ENCODE results near the gene TLE6.

The TLE6 gene

GRCh38 chr19:3027981-3028304 is 50.6 kb downstream of the TLE6 start:
- H3F3A ChIP-seq (ENCODE audit: low read depth) = no peaks in the 10 kb centered on the region
- no peak for TF ChIP-seq EZH2phosphoT487 (IDR thresholded peaks at IDR 0.05; ENCODE audit: borderline replicate concordance)
- no peak for TF ChIP-seq CTCF (conservative IDR thresholded peaks at IDR 0.05; ENCODE audit: low read length)
- H3K9ac ChIP-seq (ENCODE audit: low read depth, low read length, poor library complexity, severe bottlenecking) = no peak overlapping the region
- H3K4me2 ChIP-seq (ENCODE audit: low read depth, low read length, poor library complexity, severe bottlenecking) = no peak overlapping the region
- H3K9me2 ChIP-seq (replicated peaks; ENCODE audit: low read depth, low read length) = no peaks in the 10 kb centered on the region
- H3K36me3 ChIP-seq (ENCODE audit: insufficient read depth, low read length) = no peaks in the 10 kb centered on the region
- peak overlapping the region; percentile 46; the same call in 1 of the 2 replicates for H2AFZ ChIP-seq (ENCODE audit: low read length)
- no peaks in the 10 kb centered on the region for H3K79me2 ChIP-seq (ENCODE audit: insufficient read depth, low read length)
- H3K27me3 ChIP-seq (ENCODE audit: insufficient read depth, low read length, poor library complexity, severe bottlenecking) = peaks cover 6% of the 10 kb centered on the region
- H3K4me3 ChIP-seq (ENCODE audit: low read length, poor library complexity, severe bottlenecking) = no peak overlapping the region
- H3K9me3 ChIP-seq (ENCODE audit: insufficient read depth, low read depth, low read length) = no peaks in the 10 kb centered on the region
- H3K4me1 ChIP-seq (ENCODE audit: insufficient read depth, low read length, poor library complexity, severe bottlenecking) = peaks cover 8% of the 10 kb centered on the region
- H4K20me1 ChIP-seq (ENCODE audit: insufficient read depth, low read length, poor library complexity, severe bottlenecking) = no peaks in the 10 kb centered on the region

- no peaks in the 10 kb centered on the region for H3K36me3 ChIP-seq (ENCODE audit: insufficient read depth, low read length)
- H3K4me1 ChIP-seq (ENCODE audit: insufficient read depth, low read length, poor library complexity, severe bottlenecking) = peaks cover 8% of the 10 kb centered on the region
- H3K27me3 ChIP-seq (ENCODE audit: insufficient read depth, low read length, poor library complexity, severe bottlenecking) = peaks cover 6% of the 10 kb centered on the region
- H2AFZ ChIP-seq (ENCODE audit: low read length) = peak overlapping the region; percentile 46; the same call in 1 of the 2 replicates
- H4K20me1 ChIP-seq (ENCODE audit: insufficient read depth, low read length, poor library complexity, severe bottlenecking) = no peaks in the 10 kb centered on the region
- H3K79me2 ChIP-seq (ENCODE audit: insufficient read depth, low read length) = no peaks in the 10 kb centered on the region
- H3K4me2 ChIP-seq (ENCODE audit: low read depth, low read length, poor library complexity, severe bottlenecking) = peak overlapping the region; percentile 84
- H3K9me2 ChIP-seq (replicated peaks; ENCODE audit: low read depth, low read length) = no peaks in the 10 kb centered on the region
- no peaks in the 10 kb centered on the region for H3F3A ChIP-seq (ENCODE audit: low read depth)
- no peak overlapping the region for H3K9ac ChIP-seq (ENCODE audit: low read depth, low read length, poor library complexity, severe bottlenecking)
- no peaks in the 10 kb centered on the region for H3K9me3 ChIP-seq (ENCODE audit: insufficient read depth, low read depth, low read length)
- H3K4me3 ChIP-seq (ENCODE audit: low read length, poor library complexity, severe bottlenecking) = peak overlapping the region; percentile 61
- no peak for TF ChIP-seq CTCF (conservative IDR thresholded peaks at IDR 0.05; ENCODE audit: low read length)
Measured at GRCh38 chr19:3028305-3029064, 51.1 kb downstream of the TLE6 start.

- Histone ChIP-seq H3K27me3 (ENCODE audit: insufficient read depth, low read length, poor library complexity, severe bottlenecking) (peaks cover 6% of the 10 kb centered on the region), H3K4me2 (ENCODE audit: low read depth, low read length, poor library complexity, severe bottlenecking) (peak within 1 kb of the TSS; percentile 84), H3F3A (ENCODE audit: low read depth) (no peaks in the 10 kb centered on the region), H3K36me3 (ENCODE audit: insufficient read depth, low read length) (no peaks in the 10 kb centered on the region), H3K79me2 (ENCODE audit: insufficient read depth, low read length) (no peaks in the 10 kb centered on the region), H4K20me1 (ENCODE audit: insufficient read depth, low read length, poor library complexity, severe bottlenecking) (no peaks in the 10 kb centered on the region), H3K9me3 (ENCODE audit: insufficient read depth, low read depth, low read length) (no peaks in the 10 kb centered on the region), H3K4me3 (ENCODE audit: low read length, poor library complexity, severe bottlenecking) (peak within 1 kb of the TSS; percentile 61), H3K9me2 (replicated peaks; ENCODE audit: low read depth, low read length) (no peaks in the 10 kb centered on the region), H3K4me1 (ENCODE audit: insufficient read depth, low read length, poor library complexity, severe bottlenecking) (peaks cover 8% of the 10 kb centered on the region), H2AFZ (ENCODE audit: low read length) (peak within 1 kb of the TSS; percentile 46; the same call in 1 of the 2 replicates), H3K9ac (ENCODE audit: low read depth, low read length, poor library complexity, severe bottlenecking) (no peak within 1 kb of the TSS)
- TF ChIP-seq EZH2phosphoT487 (IDR thresholded peaks at IDR 0.05; ENCODE audit: borderline replicate concordance) (no peak), CTCF (conservative IDR thresholded peaks at IDR 0.05; ENCODE audit: low read length) (no peak)
Measured at GRCh38 chr19:3029065-3029923, 51.9 kb downstream of the TLE6 start, which contains the start of gene TLE2. TLE2 (minus strand) TSS chr19:3029280; CDS start chr19:3028904, 376 bp downstream.
